Vagina (tissue), 2 donors: Measurements from ENCODE around the gene PI4KA. TPM values are rescaled to one million over a fixed set of nuclear protein-coding genes. Genes with fewer than 3 reads are reported as not detected.

Experiments
- DNase-seq, 2 donors: peaks; one replicate each; pipeline ENCODE4 v3.0.0-alpha.2; 2017; ENCODE audit errors: extremely low spot score in 2 of 2
- H3K27ac ChIP-seq: fragments of 200-600 bp; sonication (generic); one replicate; pipeline ENCODE4 v1.5.1; 2019
- H3K27me3 ChIP-seq: fragments of 200-600 bp; sonication (generic); one replicate; pipeline ENCODE4 v1.5.1; 2019
- H3K36me3 ChIP-seq, 2 donors: fragments of 200-600 bp; sonication (generic); one replicate each; pipeline ENCODE4 v1.5.1; 2017 to 2019
- H3K4me1 ChIP-seq: fragments of 200-600 bp; sonication (generic); one replicate; pipeline ENCODE4 v1.5.1; 2019
- H3K4me3 ChIP-seq, 2 donors: fragments of 200-600 bp; sonication (generic); 1 replicate in 1 of 2; 2 replicates in 1 of 2; pipeline ENCODE4 v1.5.1; 2016 to 2019
- H3K9me3 ChIP-seq: fragments of 200-600 bp; sonication (generic); one replicate; pipeline ENCODE4 v1.5.1; 2019
- CTCF ChIP-seq, 3 experiments: fragments of 450-650 bp in 2 of 3; fragments of 200-600 bp in 1 of 3; sonication (generic) in 1 of 3; IDR thresholded peaks; one replicate each; pipeline ENCODE4 v1.5.1; 2017 to 2019; ENCODE audit warnings: antibody characterized with exemption in 3 of 3, mild to moderate bottlenecking in 2 of 3, moderate library complexity in 2 of 3
- POLR2A ChIP-seq, 2 donors: fragments of 450-650 bp; IDR thresholded peaks; one replicate each; pipeline ENCODE4 v1.6.1; 2017; ENCODE audit warnings: antibody characterized with exemption in 2 of 2, mild to moderate bottlenecking in 2 of 2, moderate library complexity in 2 of 2
- POLR2AphosphoS5 ChIP-seq, 2 donors: sonication (generic); formaldehyde crosslinking; IDR thresholded peaks; one replicate each; pipeline ENCODE4 v1.9.0; 2017; ENCODE audit warnings: antibody characterized with exemption in 2 of 2, mild to moderate bottlenecking in 2 of 2, low read depth in 1 of 2; ENCODE audit not compliant: insufficient read depth in 1 of 2
- intact Hi-C: fragments of 100-400 bp; cut with DNase I; formaldehyde crosslinking; loops from one replicate; pipeline ENCODE4 v1.15.1; 2023
- total RNA-seq: library from RNA; depleted of rRNA; stranded (reverse); fragments of >200 nt; gene quantifications from one replicate; pipeline ENCODE4 v1.2.3, GENCODE V29; 2016

PI4KA gene
- total RNA-seq, 1 donor from 2014 or later: 135 TPM

GRCh38 chr22:20885557-20886323, 27.1 kb upstream of the PI4KA start:
- TF ChIP-seq POLR2AphosphoS5 (IDR thresholded peaks at IDR 0.05; ENCODE audit: insufficient read depth in 1 of 2, low read depth in 1 of 2) (peak in 1 of 2 donors; percentile 16), CTCF (IDR thresholded peaks at IDR 0.05) (peak; percentile 57 to 60 (median 57)), POLR2A (IDR thresholded peaks at IDR 0.05) (no peak)
- no peak for DNase-seq
- H3K27me3 ChIP-seq: no peaks in the 10 kb centered on the region
- H3K9me3 ChIP-seq: no peaks in the 10 kb centered on the region
- H3K4me3 ChIP-seq: no peak overlapping the region
- H3K27ac ChIP-seq: no peak overlapping the region
- intact Hi-C loops: no loop called here
- H3K4me1 ChIP-seq: no peaks in the 10 kb centered on the region
- peaks cover 0 to 64% of the 10 kb centered on the region in 2 donors for H3K36me3 ChIP-seq

GRCh38 chr22:20885017-20885556, 26.5 kb upstream of the PI4KA start:
- TF ChIP-seq CTCF (IDR thresholded peaks at IDR 0.05) (no peak), POLR2AphosphoS5 (IDR thresholded peaks at IDR 0.05; ENCODE audit: insufficient read depth in 1 of 2, low read depth in 1 of 2) (no peak), POLR2A (IDR thresholded peaks at IDR 0.05) (no peak)
- Histone ChIP-seq H3K4me1 (no peaks in the 10 kb centered on the region), H3K4me3 (no peak overlapping the region), H3K9me3 (no peaks in the 10 kb centered on the region), H3K27me3 (no peaks in the 10 kb centered on the region), H3K27ac (no peak overlapping the region), H3K36me3 (peaks cover 0 to 61% of the 10 kb centered on the region in 2 donors)
- intact Hi-C loops: no loop called here
- DNase-seq: no peak

- Histone ChIP-seq H3K27me3 (no peaks in the 10 kb centered on the region), H3K4me3 (no peak overlapping the region), H3K4me1 (no peaks in the 10 kb centered on the region), H3K36me3 (peaks cover 0 to 54% of the 10 kb centered on the region in 2 donors), H3K27ac (no peak overlapping the region), H3K9me3 (no peaks in the 10 kb centered on the region)
- no peak for TF ChIP-seq CTCF (IDR thresholded peaks at IDR 0.05)
- TF ChIP-seq POLR2A (IDR thresholded peaks at IDR 0.05): no peak
- no peak for TF ChIP-seq POLR2AphosphoS5 (IDR thresholded peaks at IDR 0.05; ENCODE audit: insufficient read depth in 1 of 2, low read depth in 1 of 2)
- no peak for DNase-seq
- intact Hi-C loops: no loop called here
These were observed 25.8 kb upstream of the PI4KA start for GRCh38 chr22:20884454-20884853.

- no peaks in the 10 kb centered on the region for H3K27me3 ChIP-seq
- intact Hi-C loops: no loop called here
- TF ChIP-seq POLR2A (IDR thresholded peaks at IDR 0.05) (no peak), CTCF (IDR thresholded peaks at IDR 0.05) (no peak), POLR2AphosphoS5 (IDR thresholded peaks at IDR 0.05; ENCODE audit: insufficient read depth in 1 of 2, low read depth in 1 of 2) (no peak)
- peaks cover 0 to 41% of the 10 kb centered on the region in 2 donors for H3K36me3 ChIP-seq
- H3K4me1 ChIP-seq: no peaks in the 10 kb centered on the region
- no peaks in the 10 kb centered on the region for H3K9me3 ChIP-seq
- DNase-seq: no peak
- no peak overlapping the region for H3K27ac ChIP-seq
- H3K4me3 ChIP-seq: no peak overlapping the region
These were observed 24.2 kb upstream of the PI4KA start for GRCh38 chr22:20882855-20883254.
